Breast epithelium (tissue), 4 donors: ENCODE results near the gene QSER1. TPM values are rescaled to one million over a fixed set of nuclear protein-coding genes. Genes with fewer than 3 reads are reported as not detected.
"Not testable (repeated sequence)": the region's sequence is repeated elsewhere in the genome, so short reads cannot be mapped to it uniquely, and the experiment has no call there.

Experiments used
- DNase-seq, 2 donors: peaks; one replicate each; pipeline ENCODE4 v3.0.0-alpha.2; 2019; ENCODE audit warnings: low spot score in 2 of 2
- H3K27ac ChIP-seq, 2 donors: fragments of 200-600 bp; sonication (generic) in 1 of 2; one replicate each; pipeline ENCODE4 v1.5.1; 2016 to 2019; ENCODE audit warnings: mild to moderate bottlenecking in 1 of 2
- H3K27me3 ChIP-seq, 2 donors: fragments of 200-600 bp; sonication (generic) in 1 of 2; one replicate each; pipeline versions ENCODE4 v1.5.1 to v1.6.0; 2017 to 2019; ENCODE audit warnings: control low read depth in 1 of 2, mild to moderate bottlenecking in 1 of 2
- H3K36me3 ChIP-seq: fragments of 200-600 bp; one replicate; pipeline ENCODE4 v1.5.1; 2019
- H3K4me1 ChIP-seq, 2 donors: fragments of 200-600 bp; sonication (generic); one replicate each; pipeline ENCODE4 v1.5.1; 2016 to 2019; ENCODE audit warnings: control low read depth in 1 of 2
- H3K4me3 ChIP-seq, 3 donors: fragments of 200-600 bp; sonication (generic); 1 replicate in 2 of 3; 2 replicates in 1 of 3; pipeline ENCODE4 v1.5.1; 2016 to 2019; ENCODE audit warnings: mild to moderate bottlenecking in 3 of 3, moderate library complexity in 2 of 3
- H3K9me3 ChIP-seq, 2 donors: fragments of 200-600 bp; sonication (generic) in 1 of 2; one replicate each; pipeline ENCODE4 v1.5.1; 2016 to 2019; ENCODE audit warnings: control low read depth in 1 of 2
- POLR2A ChIP-seq: fragments of 450-650 bp; IDR thresholded peaks from one replicate; pipeline ENCODE4 v1.6.1; 2016; ENCODE audit warnings: antibody characterized with exemption, mild to moderate bottlenecking, moderate library complexity
- POLR2AphosphoS5 ChIP-seq, 3 donors: sonication (generic); formaldehyde crosslinking; IDR thresholded peaks; one replicate each; pipeline ENCODE4 v1.6.1; 2017; ENCODE audit warnings: antibody characterized with exemption in 3 of 3
- intact Hi-C: fragments of 100-400 bp; cut with DNase I; formaldehyde crosslinking; loops from one replicate; pipeline ENCODE4 v1.15.1; 2023; ENCODE audit warnings: low total_unique reads
- total RNA-seq, 3 donors: library from RNA; depleted of rRNA; stranded (reverse); fragments of >200 nt; gene quantifications; one replicate each; pipeline ENCODE4 v1.1.0, GENCODE V29; 2016
- TF ChIP-seq, protein P1 (sequence below), 3 donors: fragments of 450-650 bp; IDR thresholded peaks; one replicate each; pipeline ENCODE4 v1.5.1; 2016 to 2017; ENCODE audit warnings: antibody characterized with exemption in 3 of 3, mild to moderate bottlenecking in 3 of 3, moderate library complexity in 3 of 3

The QSER1 gene
- total RNA-seq, 3 donors from 2014 or later = 34.4 to 55.3 (median 40.6) TPM

GRCh38 chr11:32921204-32921603, 28.6 kb downstream of the QSER1 start:
- no peak overlapping the region for H3K27ac ChIP-seq
- intact Hi-C loops = no loop called here
- no peak overlapping the region for H3K4me3 ChIP-seq
- no peaks in the 10 kb centered on the region for H3K27me3 ChIP-seq
- H3K9me3 ChIP-seq = no peaks in the 10 kb centered on the region
- H3K4me1 ChIP-seq = no peaks in the 10 kb centered on the region
- no peak for DNase-seq
- TF ChIP-seq POLR2A = no peak
- no peak for TF ChIP-seq POLR2AphosphoS5 (IDR thresholded peaks at IDR 0.05)
- TF ChIP-seq, protein P1, sequence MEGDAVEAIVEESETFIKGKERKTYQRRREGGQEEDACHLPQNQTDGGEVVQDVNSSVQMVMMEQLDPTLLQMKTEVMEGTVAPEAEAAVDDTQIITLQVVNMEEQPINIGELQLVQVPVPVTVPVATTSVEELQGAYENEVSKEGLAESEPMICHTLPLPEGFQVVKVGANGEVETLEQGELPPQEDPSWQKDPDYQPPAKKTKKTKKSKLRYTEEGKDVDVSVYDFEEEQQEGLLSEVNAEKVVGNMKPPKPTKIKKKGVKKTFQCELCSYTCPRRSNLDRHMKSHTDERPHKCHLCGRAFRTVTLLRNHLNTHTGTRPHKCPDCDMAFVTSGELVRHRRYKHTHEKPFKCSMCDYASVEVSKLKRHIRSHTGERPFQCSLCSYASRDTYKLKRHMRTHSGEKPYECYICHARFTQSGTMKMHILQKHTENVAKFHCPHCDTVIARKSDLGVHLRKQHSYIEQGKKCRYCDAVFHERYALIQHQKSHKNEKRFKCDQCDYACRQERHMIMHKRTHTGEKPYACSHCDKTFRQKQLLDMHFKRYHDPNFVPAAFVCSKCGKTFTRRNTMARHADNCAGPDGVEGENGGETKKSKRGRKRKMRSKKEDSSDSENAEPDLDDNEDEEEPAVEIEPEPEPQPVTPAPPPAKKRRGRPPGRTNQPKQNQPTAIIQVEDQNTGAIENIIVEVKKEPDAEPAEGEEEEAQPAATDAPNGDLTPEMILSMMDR (IDR thresholded peaks at IDR 0.05) = no peak
- H3K36me3 ChIP-seq = no peaks in the 10 kb centered on the region

- no peak for DNase-seq
- Histone ChIP-seq H3K36me3 (peaks cover 5% of the 10 kb centered on the region), H3K27ac (no peak overlapping the region), H3K4me1 (no peaks in the 10 kb centered on the region), H3K27me3 (no peaks in the 10 kb centered on the region), H3K9me3 (no peaks in the 10 kb centered on the region), H3K4me3 (no peak overlapping the region)
- intact Hi-C loops = no loop called here
- TF ChIP-seq POLR2A (no peak), POLR2AphosphoS5 (IDR thresholded peaks at IDR 0.05) (no peak)
- TF ChIP-seq, protein P1 (IDR thresholded peaks at IDR 0.05) = no peak
These were observed 39.0 kb downstream of the QSER1 start for GRCh38 chr11:32931606-32932005.

DNA sequence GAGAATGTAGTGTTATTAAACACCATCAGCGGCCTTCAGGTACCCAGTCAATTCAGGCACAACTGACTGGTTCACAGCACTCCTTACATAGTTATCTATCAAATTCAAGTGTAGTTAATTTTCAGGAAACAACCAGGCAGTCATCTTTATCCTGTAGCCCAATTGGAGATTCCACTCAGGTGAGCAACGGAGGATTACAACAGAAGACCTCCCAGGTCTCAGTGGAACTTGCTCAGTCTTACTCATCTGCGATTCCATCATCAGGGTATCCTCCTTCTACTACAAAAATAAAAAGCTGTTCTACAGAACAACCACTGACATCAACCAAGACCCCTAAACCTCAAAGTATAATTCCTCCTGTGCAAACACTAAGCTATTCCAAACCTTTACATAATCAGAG, 39.6 kb downstream of the QSER1 start:
- TF ChIP-seq, protein P1 (IDR thresholded peaks at IDR 0.05) = no peak
- TF ChIP-seq POLR2A = no peak
- TF ChIP-seq POLR2AphosphoS5 (IDR thresholded peaks at IDR 0.05) = no peak
- Histone ChIP-seq H3K36me3 (peaks cover 5% of the 10 kb centered on the region), H3K9me3 (no peaks in the 10 kb centered on the region), H3K4me3 (no peak overlapping the region), H3K4me1 (no peaks in the 10 kb centered on the region), H3K27ac (no peak overlapping the region), H3K27me3 (no peaks in the 10 kb centered on the region)
- intact Hi-C loops = no loop called here
- no peak for DNase-seq

- DNase-seq = no peak
- no peaks in the 10 kb centered on the region for H3K9me3 ChIP-seq
- H3K27me3 ChIP-seq = no peaks in the 10 kb centered on the region
- TF ChIP-seq, protein P1 (IDR thresholded peaks at IDR 0.05) = no peak
- TF ChIP-seq POLR2A = no peak
- no peak for TF ChIP-seq POLR2AphosphoS5 (IDR thresholded peaks at IDR 0.05)
- H3K4me1 ChIP-seq = no peaks in the 10 kb centered on the region
- H3K27ac ChIP-seq = no peak overlapping the region
- peaks cover 5% of the 10 kb centered on the region for H3K36me3 ChIP-seq
- intact Hi-C loops = no loop called here
- H3K4me3 ChIP-seq = no peak overlapping the region
These were observed 42.9 kb downstream of the QSER1 start for GRCh38 chr11:32935462-32936029.

DNA sequence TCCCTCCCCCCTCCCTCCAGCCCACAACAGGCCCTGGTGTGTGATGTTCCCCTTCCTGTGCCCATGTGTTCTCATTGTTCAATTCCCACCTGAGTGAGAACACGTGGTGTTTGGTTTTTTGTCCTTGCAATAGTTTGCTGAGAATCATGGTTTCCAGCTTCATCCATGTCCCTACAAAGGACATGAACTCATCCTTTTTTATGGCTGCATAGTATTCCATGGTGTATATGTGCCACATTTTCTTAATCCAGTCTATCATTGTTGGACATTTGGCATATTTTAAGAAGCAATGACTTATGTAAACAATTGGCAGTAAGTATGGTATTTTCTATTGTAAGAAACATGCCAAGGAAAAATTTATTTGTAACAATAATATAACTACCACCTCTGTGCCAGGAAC, 43.6 kb downstream of the QSER1 start:
- H3K4me1 ChIP-seq, H3K4me3 ChIP-seq, H3K9me3 ChIP-seq, H3K27ac ChIP-seq, H3K27me3 ChIP-seq, intact Hi-C loops, H3K36me3 ChIP-seq, DNase-seq: not testable (repeated sequence)

DNA sequence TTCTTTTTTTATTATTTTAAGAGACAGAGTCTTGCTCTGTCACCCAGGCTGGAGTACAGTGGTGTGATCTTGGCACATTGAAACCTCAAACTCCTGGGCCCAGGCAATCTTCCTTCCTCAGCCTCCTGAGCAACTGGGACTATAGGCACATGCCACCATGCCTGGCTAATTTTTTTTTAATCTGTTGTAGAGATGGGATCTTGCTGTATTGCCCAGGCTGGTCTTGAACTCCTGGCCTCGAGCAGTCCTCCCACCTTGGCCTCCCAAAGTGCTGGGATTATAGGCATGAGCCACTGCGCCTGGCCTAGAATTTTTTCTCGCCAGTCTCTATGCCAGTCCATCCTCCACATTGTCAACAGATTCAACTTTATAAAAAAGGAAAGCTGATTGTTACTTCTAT, 44.7 kb downstream of the QSER1 start:
- intact Hi-C loops, DNase-seq: not testable (repeated sequence)

More for the DNA sequence above, 44.7 kb downstream of the QSER1 start:
- not testable (repeated sequence) for H3K4me1 ChIP-seq, H3K27me3 ChIP-seq, H3K27ac ChIP-seq, H3K36me3 ChIP-seq, H3K9me3 ChIP-seq, H3K4me3 ChIP-seq
